GM18909 (cell line): Measurements from ENCODE around the gene GPSM1.

Source experiments
- ATAC-seq: cut with Tn5 transposase; IDR thresholded peaks from one replicate; pipeline ENCODE4 v1.9.1; 2021; ENCODE audit warnings: mild to moderate bottlenecking; ENCODE audit not compliant: unreplicated experiment, poor library complexity

GPSM1 gene, protein sequence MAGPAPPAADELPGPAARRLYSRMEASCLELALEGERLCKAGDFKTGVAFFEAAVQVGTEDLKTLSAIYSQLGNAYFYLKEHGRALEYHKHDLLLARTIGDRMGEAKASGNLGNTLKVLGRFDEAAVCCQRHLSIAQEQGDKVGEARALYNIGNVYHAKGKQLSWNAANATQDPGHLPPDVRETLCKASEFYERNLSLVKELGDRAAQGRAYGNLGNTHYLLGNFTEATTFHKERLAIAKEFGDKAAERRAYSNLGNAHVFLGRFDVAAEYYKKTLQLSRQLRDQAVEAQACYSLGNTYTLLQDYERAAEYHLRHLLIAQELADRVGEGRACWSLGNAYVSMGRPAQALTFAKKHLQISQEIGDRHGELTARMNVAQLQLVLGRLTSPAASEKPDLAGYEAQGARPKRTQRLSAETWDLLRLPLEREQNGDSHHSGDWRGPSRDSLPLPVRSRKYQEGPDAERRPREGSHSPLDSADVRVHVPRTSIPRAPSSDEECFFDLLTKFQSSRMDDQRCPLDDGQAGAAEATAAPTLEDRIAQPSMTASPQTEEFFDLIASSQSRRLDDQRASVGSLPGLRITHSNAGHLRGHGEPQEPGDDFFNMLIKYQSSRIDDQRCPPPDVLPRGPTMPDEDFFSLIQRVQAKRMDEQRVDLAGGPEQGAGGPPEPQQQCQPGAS

DNA sequence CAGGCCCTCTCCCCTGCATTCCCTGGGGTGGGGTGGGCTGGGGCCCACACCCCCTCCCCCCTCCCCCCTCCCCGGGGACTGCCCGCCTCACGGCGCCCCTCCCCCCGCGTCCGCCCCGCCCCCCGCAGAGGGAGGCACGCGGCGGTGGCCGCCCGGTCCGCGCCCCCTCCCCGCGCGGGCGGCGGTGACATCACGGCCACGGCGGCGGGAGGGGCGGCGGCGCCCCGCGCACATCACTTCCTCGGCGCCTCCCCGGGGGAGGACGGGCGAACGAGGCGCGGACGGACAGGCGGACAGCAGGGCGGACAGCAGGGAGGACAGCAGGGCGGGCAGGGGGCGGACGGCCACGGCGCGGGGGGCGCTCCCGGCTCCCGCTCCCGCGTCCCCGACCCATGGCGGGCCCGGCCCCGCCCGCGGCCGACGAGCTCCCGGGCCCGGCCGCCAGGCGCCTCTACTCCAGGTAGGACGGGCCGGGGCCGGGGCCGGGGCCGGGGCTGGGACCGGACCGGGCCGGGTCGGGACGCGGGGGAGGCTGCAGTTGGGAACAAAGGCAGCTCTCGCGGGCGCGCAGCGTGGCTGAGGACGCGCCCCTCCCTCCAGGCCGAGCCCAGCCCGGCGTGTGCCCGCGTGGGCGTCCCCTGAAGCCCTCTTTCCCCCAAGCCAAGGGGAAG, at the start of gene GPSM1:
GPSM1 (plus strand) TSS at position 236 of the 671 bp plus-strand sequence; CDS start at position 393, 157 bp downstream.
- ATAC-seq, result no peak

DNA sequence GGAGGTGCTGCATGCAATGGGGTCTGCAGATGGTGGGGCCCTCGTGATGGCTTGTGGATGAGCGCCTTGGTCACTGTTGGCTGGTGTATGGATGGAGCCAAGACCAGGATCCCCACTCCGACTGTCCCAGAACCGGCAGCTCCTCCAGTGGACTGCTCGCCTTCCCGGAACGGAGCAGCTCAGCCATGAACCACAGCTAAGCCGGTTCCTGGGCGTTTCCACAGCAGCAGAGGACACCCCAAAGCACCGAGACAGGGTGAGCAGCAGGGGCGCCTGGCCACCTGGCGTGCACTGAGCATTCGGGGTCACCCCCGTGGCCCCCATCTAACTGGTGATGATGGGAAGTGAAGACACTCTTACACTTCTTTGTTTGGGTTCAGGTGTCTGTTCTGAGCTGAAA, 49.6 kb upstream of the GPSM1 start:
- no peak for ATAC-seq

DNA sequence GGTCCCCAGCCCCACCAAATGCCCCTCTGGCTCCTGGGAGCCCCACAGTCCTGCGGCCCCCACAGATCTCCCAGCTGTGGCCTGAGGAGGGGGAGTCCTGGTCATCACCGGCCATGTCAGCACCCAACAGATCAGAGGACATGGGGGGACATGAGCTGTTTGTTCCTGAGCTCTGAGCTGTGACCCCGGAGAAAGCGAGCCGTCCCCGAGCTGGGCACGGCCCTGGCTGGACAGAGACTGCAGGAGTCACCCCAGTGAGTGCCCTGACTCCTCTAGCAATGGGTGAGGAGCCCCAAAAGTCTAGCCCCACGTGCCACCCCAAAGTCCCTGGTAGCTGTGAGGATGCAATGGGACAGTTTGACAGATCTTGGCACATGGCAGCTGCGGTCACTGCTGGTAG, 49.1 kb upstream of the GPSM1 start:
- ATAC-seq, result no peak

DNA sequence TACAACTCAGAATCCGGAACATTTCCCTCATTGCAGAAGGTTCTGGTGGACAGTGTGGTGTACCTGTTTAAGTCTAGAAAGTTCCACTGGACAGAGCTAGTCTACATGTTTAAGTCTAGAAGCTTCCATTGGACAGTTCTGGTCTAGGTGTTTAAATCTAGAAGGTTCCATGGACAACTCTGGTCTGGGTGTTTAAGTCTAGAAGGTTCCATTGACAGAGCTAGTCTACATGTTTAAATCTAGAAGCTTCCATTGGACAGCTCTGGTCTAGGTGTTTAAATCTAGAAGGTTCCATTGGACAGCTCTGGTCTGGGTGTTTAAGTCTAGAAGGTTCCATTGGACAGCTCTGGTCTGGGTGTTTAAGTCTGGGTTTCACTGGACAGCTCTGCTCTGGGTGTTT, 48.4 kb upstream of the GPSM1 start:
- ATAC-seq, result no peak

DNA sequence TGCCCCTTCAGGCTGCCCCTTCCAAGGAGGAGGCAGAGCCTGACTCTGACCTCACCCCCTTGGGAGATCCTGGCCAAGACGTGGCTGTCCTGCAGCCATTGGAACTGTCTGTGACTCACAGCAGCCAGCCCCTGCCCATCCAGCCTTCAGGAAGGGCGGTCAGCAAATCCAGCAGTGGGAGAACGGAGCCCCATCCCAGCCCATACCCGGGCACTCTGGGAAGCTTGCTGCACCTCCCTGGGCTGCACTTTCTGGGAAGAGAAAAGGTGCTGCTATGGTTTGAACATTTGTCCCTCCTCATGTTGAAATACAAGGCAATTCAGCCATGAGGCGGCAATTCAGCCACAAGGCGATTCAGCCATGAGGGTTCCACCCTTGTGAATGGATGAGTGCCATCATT, 47.9 kb upstream of the GPSM1 start:
- no peak for ATAC-seq

DNA sequence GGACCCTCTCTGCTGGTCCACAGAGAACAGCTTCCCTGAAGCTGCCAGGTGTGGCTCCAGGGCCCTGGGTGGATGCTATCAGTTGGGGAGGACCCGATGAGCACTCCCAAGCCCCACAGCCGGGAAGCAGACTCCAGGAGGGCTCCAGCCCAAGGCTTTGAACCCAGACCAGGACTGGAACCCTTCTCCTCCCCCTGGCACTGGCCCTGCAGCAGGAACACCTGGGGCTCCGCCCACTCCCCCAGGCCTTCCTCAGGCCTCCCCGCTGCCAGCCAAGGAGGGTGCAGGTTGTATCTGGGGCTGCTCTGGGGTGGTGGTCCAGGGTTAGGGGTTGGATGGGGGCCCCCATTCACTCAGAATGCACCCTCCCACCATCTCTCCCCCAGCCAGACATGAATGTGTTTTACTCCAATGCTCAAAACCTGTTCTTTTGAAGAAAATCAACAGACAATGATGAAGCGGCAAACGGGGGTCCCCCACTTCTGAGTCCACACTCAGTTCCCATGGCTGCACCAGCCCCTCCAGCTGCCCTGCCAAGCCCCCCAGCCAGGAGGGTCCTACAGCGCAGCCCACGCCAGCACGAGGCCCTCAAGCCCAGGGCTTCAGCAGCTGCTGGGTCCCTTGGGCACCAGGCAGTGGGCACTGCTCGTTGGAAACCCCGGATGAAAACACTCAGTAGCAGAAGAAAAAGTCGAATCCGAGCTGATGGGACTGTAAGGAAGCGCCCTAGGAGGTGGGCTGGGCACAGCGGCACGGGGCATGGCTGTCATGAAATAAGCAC, 46.6 kb upstream of the GPSM1 start:
- no peak for ATAC-seq

DNA sequence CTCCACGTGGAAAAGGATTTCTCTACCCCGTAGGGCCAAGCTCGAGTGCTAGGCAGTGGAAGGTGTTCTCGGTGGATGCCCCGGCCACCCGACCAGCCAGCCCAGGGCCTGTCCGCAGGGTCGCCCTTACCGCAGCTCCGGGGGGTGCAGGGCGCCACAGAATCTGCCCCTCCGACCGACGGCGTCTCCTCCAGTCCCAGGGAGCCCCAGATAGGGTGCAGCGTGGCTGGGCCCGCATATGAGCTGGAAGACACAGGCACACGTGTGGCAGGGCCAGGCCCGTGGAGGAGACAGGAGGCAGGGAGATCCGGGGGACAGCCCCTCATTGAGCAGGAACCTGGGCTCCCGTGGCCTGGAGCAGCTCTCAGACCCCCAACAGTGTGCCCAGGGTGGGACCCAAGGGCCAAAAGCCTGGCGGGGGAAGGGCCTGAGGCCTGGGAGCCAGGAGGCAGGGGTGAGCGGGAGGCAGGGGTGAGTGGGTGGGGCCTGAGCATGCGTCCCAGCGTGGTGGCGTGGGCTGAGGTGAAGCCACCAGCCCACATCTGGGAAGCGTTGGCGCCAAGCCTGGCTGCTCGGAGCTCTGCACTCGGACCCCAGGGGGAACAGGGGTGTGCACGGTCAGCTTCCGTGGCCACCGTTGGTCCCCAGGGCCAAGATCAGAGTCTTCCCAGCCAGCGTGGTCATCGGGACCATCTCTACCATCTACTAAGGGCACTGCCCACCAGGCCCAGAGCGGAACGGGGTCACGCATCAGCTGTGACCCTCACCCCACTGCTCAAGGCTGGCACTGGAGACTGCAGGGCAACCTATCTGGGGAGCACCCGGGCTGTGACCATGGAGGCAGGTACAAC, 45.7 kb upstream of the GPSM1 start:
- ATAC-seq, result no peak

DNA sequence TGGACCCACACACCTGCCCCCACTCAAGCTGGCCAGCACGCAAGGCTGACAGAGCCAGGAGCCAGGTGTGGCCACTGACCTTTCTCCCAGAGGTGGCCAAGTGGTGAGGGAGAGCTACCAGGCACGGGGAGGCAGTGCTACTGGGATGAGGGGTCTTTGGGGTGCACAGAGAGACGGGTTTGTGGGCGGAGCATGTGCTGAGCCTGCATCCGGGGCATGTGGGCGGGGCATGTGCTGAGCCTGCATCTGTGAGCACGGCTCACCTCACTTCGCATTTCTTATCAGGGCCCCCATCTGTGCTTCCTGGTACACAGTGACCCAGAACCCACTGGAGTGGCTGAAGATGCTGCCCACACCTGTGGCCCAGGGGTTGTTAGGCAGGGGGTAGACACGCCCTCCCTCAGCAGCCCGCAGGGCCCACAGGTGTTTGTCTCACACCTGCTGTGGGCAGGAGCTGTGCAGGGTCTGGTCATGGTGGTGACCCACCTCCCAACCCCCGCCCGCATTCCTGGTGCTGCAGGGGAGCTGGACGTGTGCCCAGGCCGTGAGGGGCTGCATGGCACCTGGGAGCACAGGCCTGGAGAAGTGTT, 45.0 kb upstream of the GPSM1 start:
- no peak for ATAC-seq

DNA sequence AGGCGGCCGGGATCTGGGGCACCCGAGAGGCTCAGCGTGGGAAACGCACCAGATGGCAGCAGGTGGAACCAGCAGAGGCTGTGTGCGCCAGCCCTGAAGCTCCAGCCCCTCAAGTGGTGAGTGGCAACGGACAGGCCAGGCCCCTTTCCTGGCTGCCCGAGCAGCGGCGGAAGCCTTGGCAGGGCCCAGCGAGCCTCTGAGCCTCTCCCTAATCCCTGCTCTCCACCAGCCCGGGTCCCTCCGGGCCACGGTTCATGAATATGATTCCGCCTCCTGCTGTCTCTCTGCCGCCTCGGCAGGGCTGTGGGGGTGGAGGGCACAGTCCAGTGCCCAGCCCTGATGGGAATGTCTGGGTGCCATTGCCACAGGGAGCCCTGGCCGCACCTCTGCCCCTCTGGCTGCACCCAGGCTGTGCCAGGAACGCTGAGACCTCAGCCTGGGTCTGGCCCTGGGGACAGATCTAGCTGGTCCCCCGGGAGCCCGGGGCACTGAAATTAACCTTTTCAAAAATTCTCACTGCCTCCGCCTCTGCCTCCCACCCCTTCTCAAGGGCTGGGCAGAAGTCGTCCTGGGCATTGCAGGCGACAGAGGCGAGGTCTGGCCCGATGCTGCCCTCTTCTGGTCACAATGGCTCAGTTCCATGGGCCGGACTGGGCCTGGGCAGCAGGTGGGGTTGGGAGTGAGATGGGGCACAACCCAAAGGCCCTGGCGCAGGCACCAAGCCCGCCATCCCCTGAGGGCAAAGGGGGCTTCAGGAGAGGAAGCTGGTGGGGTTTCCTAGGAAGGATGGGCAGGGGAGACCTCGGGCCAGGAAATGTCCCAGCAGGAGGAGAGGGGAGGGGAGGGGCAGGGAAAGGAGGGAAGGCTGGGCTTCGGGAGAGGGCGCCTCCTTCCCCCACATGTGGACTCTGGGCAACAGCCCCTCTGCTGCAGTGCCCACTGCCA, 43.8 kb upstream of the GPSM1 start:
- ATAC-seq, result peak; percentile 79

DNA sequence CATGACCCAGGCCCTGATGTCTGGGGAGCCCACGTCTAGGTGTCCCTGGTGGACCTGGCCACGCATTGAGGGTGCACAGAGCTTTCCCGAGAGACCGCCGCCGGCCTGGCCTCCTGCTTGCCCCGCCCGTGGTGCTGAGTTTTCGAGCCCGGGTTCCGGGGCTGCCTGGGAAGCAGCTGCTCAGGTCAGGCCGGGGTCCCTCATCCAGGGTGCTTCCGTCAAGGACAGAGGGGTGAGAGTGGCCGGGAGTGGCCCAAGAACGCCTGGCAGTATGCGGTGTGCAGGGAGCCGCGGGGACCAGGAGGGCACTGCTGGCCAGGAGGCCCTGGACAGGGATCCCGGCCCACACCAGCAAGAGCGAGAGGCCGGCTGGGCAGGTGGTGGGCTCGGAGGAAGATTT, 43.0 kb upstream of the GPSM1 start:
- ATAC-seq, result no peak

DNA sequence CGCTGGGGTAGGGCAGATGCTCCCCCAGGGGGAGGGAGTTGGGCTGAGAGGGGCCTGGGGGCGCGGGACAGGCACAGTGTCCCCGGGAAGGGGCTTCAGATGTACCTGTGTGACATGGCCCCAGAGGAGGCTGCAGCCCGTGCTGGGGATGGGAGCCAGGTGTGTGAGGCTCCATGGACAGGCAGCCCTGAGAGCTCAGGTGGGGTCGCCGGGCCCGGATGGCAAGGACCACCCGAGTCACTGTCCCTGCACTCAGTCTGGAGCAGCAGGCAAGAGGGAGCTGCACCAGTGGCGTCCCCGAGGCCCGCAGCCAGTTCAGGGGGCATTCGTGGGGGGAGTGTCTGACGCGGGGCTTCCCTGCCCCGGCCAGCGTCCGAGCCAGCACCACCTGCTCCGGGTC, 42.4 kb upstream of the GPSM1 start:
- no peak for ATAC-seq

DNA sequence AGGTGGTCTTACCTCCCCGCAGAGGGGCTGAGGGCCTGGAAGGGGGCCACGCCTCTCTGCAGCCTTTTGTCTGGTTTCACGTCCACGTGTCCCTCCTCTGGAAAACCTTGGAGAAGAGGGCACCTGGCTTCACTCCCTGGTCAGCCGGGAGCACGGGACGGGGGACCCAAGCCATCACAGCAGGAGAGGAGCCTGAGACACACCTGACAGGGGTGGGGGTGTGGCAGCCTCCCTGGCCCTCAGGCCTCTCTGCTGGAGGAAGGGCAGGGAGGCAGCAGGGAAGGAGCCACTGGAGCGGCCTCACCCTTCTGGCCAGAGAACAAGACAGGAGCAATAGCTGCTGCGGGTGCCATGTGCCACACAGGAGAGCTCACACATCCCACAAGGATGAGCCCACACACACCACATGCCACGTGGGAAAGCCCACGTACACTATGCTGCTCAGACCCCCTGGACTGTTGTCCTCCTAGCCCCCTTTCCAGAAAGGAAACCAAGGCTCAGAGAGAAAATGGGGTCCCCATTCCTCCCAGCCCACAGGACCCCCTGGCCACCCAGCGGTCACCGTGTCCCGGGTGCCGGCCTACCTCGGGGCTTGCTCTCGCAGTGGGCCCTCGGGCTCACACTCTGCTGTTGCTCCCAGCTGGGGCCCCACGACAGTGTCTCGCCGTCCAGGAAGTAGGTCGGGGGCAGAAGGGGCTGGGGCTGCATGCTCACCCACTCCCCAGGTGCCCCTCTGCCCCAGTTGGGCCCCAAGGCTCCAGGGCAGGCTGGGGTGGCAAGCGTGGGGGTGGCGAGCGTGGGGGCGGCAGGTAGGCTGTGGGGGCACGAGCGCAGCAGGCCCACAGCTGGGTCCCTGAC, 41.6 kb upstream of the GPSM1 start:
- no peak for ATAC-seq

DNA sequence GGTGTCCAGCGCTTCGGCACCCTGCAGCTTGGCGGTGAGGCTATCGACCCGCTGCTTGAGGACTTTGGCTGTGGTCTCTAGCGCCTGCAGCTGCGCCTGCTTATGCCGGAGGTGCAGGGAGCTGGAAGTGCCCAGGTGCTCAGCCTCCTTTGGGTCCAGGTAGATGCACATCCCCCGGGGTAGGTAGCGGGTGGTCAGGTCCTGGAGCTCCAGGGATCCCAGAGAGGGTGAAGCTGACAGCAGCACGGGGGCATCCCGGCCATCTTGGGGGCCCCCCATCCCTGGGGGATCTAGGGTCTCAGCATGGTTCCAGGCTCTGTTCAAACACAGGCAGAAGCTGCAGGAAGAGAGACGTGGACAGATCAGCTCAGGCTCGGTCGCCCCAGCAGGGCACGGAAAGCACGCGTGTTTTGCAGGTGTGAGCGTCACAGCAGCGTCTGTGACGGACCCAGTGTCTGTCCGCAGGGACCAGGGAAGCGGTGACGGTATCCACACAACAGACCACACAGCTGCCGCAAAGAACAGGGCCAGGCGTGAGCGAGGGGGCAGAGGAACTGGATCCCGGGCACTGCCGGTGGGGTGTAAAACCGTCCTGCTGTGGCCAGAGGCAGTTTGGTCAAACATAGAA, 40.9 kb upstream of the GPSM1 start:
- no peak for ATAC-seq

DNA sequence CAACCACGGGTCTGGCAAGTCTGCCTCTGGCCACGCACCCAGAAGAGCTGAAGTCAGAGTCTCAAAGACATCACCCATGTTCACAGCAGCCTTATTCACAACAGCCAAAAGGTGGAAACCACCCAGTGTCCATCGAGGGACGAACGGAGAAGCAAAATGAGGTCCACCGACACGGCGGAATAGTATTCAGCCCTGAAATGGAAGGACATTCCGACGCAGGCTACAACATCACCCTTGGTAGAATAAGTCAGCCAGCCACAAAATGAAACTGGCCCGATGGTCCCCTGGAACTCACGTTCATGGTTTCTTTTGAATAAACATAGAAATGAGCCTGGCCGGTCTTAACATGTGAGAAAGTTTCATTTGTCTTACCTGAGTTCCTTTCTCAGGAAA, 40.4 kb upstream of the GPSM1 start:
- no peak for ATAC-seq

DNA sequence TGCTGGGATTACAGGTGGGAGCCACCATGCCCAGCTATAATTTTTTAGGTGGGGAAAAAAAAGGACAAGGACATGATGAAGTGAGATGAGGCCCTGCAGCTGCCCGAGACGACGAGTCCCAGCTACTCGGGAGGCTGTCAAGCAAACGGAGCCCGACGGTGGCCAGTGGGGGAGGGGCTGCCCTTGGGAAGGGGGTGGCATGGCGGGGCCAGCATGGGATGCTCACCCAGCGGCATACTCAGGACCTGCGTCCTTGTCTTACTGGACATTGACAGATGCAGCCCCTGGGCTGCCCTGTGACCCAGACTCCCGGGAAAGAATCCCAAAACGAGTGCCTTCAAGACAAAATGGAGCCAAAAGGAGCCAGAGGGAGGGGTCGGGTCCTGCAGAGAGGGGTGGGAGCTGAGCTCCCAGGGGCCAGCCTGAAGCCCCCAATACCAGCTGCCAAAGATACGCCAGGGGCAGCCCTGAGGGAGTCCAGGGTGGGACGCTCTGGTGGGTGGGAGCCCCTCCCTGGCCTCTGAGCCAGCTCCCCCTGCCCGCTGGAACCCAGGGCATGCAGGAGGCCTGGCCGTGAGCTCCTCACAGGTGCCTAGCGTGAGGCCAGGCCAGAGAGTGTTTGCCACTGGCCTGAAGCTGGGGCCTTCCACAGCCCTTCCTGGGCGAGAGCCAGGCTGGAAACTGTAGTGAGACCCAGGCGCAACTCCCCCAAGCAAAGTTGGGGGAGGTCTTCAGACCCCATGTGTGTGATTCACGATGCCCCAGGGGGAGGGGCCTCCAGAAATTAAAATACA, 39.2 kb upstream of the GPSM1 start:
- no peak for ATAC-seq
